Fibroblast of upper back skin (primary cell): ENCODE data around the gene PATL2.
"Not testable (repeated sequence)": the region's sequence is repeated elsewhere in the genome, so short reads cannot be mapped to it uniquely, and the experiment has no call there.

Experiments
- DNase-seq: peaks from one replicate; pipeline ENCODE4 v3.0.0-alpha.2; 2013

PATL2 gene

GRCh38 chr15:44719293-44719999 is 8.3 kb upstream of the PATL2 start:
- no peak for DNase-seq

GRCh38 chr15:44718927-44719292 is 7.8 kb upstream of the PATL2 start:
- no peak for DNase-seq

GRCh38 chr15:44718180-44718926 is 7.2 kb upstream of the PATL2 start:
- no peak for DNase-seq

- DNase-seq, result no peak
These were observed 6.0 kb upstream of the PATL2 start for GRCh38 chr15:44716983-44717602.

GRCh38 chr15:44715797-44716334 is 4.7 kb upstream of the PATL2 start:
- DNase-seq, result no peak

GRCh38 chr15:44715142-44715796 is 4.1 kb upstream of the PATL2 start:
- DNase-seq, result no peak

- DNase-seq, result peak; percentile 49
These were observed 2.2 kb upstream of the PATL2 start for GRCh38 chr15:44713006-44713966.

- peak; percentile 82 for DNase-seq
These were observed 1.4 kb upstream of the PATL2 start for GRCh38 chr15:44712346-44713005.

GRCh38 chr15:44711743-44712345 is 721 bp upstream of the PATL2 start:
- DNase-seq, result no peak

GRCh38 chr15:44710236-44711095 is 657 bp downstream of the PATL2 start:
- no peak for DNase-seq

- no peak for DNase-seq
These were observed 4.0 kb downstream of the PATL2 start for GRCh38 chr15:44706946-44707636.

GRCh38 chr15:44706401-44706800 is 4.7 kb downstream of the PATL2 start:
- DNase-seq, result no peak

GRCh38 chr15:44705986-44706385 is 5.1 kb downstream of the PATL2 start:
- DNase-seq, result no peak

GRCh38 chr15:44700676-44701075 is 10.4 kb downstream of the PATL2 start:
- not testable (repeated sequence) for DNase-seq

- DNase-seq, result no peak
These were observed 12.5 kb downstream of the PATL2 start for GRCh38 chr15:44698641-44699040.

GRCh38 chr15:44697014-44697413 is 14.1 kb downstream of the PATL2 start:
- DNase-seq, result no peak

- DNase-seq, result no peak
These were observed 15.8 kb downstream of the PATL2 start for GRCh38 chr15:44695294-44695693.

GRCh38 chr15:44694416-44694815 is 16.7 kb downstream of the PATL2 start:
- DNase-seq, result peak; percentile 3

- no peak for DNase-seq
These were observed 18.5 kb downstream of the PATL2 start for GRCh38 chr15:44692659-44693058.
